T-helper 1 cell treated with Interleukin-12 subunit alpha and Interleukin-12 subunit beta and Interleukin-4 antibody, amounts not matched to agents 30 μg/mL and 1 μg/mL, for 36 hours (primary cell): ENCODE results near the gene MTA3.
A peak's percentile ranks its signal among the peaks of the same experiment; 100 is the strongest.

Source experiments
- H3K27ac Mint-ChIP-seq: one replicate; pipeline ENCODE4 v1.8.0; 2021; ENCODE audit warnings: mild to moderate bottlenecking, mixed read lengths
- H3K27me3 Mint-ChIP-seq: one replicate; pipeline ENCODE4 v1.8.0; 2021; ENCODE audit warnings: low read depth, mixed read lengths
- H3K36me3 Mint-ChIP-seq: one replicate; pipeline ENCODE4 v1.8.0; 2021; ENCODE audit warnings: low read depth, mixed read lengths
- H3K4me1 Mint-ChIP-seq: one replicate; pipeline ENCODE4 v1.8.0; 2021; ENCODE audit warnings: low read depth, mixed read lengths
- H3K4me3 Mint-ChIP-seq: one replicate; pipeline ENCODE4 v1.8.0; 2021; ENCODE audit warnings: mild to moderate bottlenecking, moderate library complexity, mixed read lengths
- H3K9me3 Mint-ChIP-seq: one replicate; pipeline ENCODE4 v1.8.0; 2021; ENCODE audit warnings: mixed read lengths

MTA3 gene

DNA sequence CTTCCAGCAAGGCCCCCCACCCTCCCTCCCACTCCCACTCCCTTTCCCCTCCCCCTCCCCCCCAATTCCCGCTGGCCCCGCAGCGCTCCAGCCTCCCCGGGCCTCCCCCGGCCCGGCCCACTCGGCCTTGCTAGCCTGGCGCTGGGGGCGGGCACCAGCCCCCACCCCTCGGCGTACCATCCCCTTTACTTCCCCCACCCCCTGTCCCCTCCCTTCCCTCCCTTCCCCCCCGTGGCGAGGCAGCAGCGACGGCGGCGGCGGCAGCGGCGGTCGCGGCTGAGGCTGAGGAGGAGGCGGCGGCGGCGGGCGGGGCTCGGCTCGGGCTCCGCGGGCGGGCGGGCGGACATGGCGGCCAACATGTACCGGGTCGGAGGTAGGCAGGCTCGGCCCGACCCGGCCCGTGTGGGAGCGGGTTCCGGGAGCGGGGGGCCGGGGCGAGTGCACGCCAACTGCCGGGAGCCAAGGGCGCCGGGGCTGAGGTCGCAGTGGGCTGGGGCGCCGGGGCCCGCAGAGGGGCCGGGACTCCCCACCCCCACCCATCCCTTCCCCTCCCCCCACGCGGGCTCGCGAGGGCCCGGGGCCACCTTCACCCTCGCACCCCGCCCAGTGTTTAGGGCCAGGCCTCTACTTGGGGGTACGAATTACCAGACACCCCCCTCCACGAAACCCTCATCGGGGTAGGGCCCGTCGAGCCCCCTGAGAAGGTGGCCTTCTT is at the start of gene MTA3:
Gene MTA3, plus strand, starts transcription at position 232 of the 715 bp plus-strand sequence. Its CDS starts 114 bp downstream, at position 346.
- no peaks in the 10 kb centered on the region for H3K9me3 Mint-ChIP-seq
- H3K4me1 Mint-ChIP-seq = peaks cover 21% of the 10 kb centered on the region
- peak within 1 kb of the TSS; percentile 90 for H3K4me3 Mint-ChIP-seq
- peak within 1 kb of the TSS; percentile 83 for H3K27ac Mint-ChIP-seq
- peaks cover 5% of the 10 kb centered on the region for H3K36me3 Mint-ChIP-seq
- H3K27me3 Mint-ChIP-seq = peaks cover 5% of the 10 kb centered on the region

DNA sequence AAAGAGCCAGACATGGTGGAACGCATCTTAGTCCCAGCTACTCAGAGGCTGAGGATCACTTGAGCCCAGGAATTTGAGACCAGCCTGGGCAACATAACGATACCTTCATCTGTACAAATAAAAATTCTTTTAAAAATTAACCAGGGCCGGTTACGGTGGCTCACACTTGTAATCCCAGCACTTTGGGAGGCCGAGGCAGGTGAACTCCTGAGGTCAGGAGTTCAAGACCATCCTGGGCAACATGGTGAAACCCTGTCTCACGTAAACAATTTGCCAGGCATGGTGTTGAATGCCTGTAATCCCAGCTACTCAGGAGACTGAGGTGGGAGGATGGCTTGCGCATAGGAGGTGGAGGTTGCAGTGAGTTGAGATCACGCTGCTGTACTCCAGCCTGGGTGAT is 48.8 kb upstream of the MTA3 start:
- Mint-ChIP-seq H3K4me3 (no peak overlapping the region), H3K4me1 (no peaks in the 10 kb centered on the region), H3K9me3 (peaks cover 3% of the 10 kb centered on the region)

GRCh38 chr2:42522035-42522434 is 46.4 kb upstream of the MTA3 start:
- H3K27me3 Mint-ChIP-seq = no peaks in the 10 kb centered on the region
- no peaks in the 10 kb centered on the region for H3K4me1 Mint-ChIP-seq
- peaks cover 3% of the 10 kb centered on the region for H3K9me3 Mint-ChIP-seq
- no peaks in the 10 kb centered on the region for H3K36me3 Mint-ChIP-seq
- H3K4me3 Mint-ChIP-seq = no peak overlapping the region
- H3K27ac Mint-ChIP-seq = no peak overlapping the region

More for the DNA sequence above, 48.8 kb upstream of the MTA3 start:
- no peaks in the 10 kb centered on the region for H3K27me3 Mint-ChIP-seq
- H3K36me3 Mint-ChIP-seq = no peaks in the 10 kb centered on the region
- no peak overlapping the region for H3K27ac Mint-ChIP-seq

DNA sequence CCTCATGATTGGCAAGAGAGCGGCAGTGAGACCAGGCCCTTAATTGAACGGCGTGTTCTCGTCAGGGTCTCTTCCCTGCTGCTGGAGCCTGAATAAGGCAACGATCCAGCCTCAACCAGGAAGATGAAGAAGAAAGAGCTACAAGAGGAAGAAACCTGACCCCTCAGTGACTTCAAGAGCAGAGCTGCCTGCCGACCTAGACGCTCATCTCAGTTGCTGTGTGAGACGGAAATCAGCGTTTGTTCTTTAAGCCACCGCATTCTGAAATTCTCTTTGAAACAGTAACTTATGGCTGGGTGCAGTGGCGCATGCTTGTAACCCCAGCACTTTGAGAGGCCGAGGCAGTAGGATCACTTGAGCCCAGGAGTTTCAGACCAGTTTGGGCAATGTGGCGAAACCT is 45.1 kb upstream of the MTA3 start:
- H3K9me3 Mint-ChIP-seq = peaks cover 3% of the 10 kb centered on the region
- H3K4me3 Mint-ChIP-seq = no peak overlapping the region
- H3K4me1 Mint-ChIP-seq = no peaks in the 10 kb centered on the region
- H3K36me3 Mint-ChIP-seq = no peaks in the 10 kb centered on the region
- H3K27me3 Mint-ChIP-seq = no peaks in the 10 kb centered on the region
- no peak overlapping the region for H3K27ac Mint-ChIP-seq

GRCh38 chr2:42532397-42532796 is 36.0 kb upstream of the MTA3 start:
- H3K9me3 Mint-ChIP-seq = no peaks in the 10 kb centered on the region
- no peak overlapping the region for H3K27ac Mint-ChIP-seq
- H3K4me1 Mint-ChIP-seq = no peaks in the 10 kb centered on the region
- H3K36me3 Mint-ChIP-seq = no peaks in the 10 kb centered on the region
- H3K27me3 Mint-ChIP-seq = no peaks in the 10 kb centered on the region
- no peak overlapping the region for H3K4me3 Mint-ChIP-seq

DNA sequence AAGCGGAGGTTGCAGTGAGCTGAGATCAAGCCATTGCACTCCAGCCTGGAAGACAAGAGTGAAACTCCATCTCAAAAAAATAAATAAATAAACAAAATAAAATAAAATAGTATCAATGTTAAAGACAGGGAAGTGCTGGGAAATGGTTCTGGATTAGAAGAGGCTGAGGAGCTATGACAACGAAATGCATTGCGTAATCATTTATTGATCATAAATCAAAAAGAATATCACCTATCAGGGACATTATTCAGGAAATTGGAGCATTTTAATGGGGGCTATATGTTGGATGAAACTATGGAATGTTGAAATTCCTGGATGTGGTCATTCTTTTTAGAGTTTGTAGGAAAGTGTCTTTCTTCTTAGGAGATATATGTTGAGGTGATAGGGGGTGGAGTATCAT is 30.9 kb upstream of the MTA3 start:
- H3K27ac Mint-ChIP-seq = no peak overlapping the region
- no peaks in the 10 kb centered on the region for H3K36me3 Mint-ChIP-seq
- no peaks in the 10 kb centered on the region for H3K27me3 Mint-ChIP-seq
- peaks cover 4% of the 10 kb centered on the region for H3K9me3 Mint-ChIP-seq
- H3K4me1 Mint-ChIP-seq = no peaks in the 10 kb centered on the region
- no peak overlapping the region for H3K4me3 Mint-ChIP-seq

GRCh38 chr2:42542871-42543270 is 25.6 kb upstream of the MTA3 start:
- no peaks in the 10 kb centered on the region for H3K27me3 Mint-ChIP-seq
- no peak overlapping the region for H3K27ac Mint-ChIP-seq
- peaks cover 4% of the 10 kb centered on the region for H3K9me3 Mint-ChIP-seq
- H3K4me1 Mint-ChIP-seq = peaks cover 2% of the 10 kb centered on the region
- no peak overlapping the region for H3K4me3 Mint-ChIP-seq
- no peaks in the 10 kb centered on the region for H3K36me3 Mint-ChIP-seq

DNA sequence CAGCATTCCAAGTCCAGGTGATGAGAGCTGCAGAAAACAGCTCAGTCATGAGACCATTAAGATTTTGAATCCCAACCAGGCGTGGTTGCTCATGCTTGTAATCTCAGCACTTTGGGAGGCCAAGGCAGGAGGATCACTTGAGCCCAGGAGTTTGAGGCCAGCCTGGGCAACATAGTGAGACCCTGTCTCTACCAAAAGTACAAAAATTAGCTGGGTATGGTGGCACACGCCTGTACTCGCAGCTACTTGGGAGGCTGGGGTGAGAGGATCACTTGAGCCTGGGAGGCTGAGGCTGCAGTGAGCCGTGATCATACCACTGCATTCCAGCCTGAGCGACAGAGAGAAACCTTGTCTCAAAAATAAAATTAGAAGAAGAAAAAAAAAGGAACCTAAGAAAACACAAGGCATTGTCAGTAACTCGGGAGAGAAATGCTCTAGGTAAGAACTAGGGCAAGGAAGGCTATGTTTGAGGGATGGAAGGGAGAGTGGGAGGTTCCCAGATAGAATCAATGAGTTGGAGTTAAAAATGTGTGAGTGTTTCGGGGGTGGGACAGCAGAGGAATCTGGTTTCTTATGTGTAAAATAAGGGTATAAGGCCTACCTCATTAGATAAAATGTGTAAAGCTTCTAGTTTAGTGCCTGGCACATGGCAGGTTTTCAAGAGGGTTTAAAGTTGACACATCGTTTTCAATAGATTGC is 23.3 kb upstream of the MTA3 start:
- H3K36me3 Mint-ChIP-seq = no peaks in the 10 kb centered on the region
- H3K4me1 Mint-ChIP-seq = peaks cover 2% of the 10 kb centered on the region
- no peaks in the 10 kb centered on the region for H3K27me3 Mint-ChIP-seq
- no peak overlapping the region for H3K27ac Mint-ChIP-seq
- H3K9me3 Mint-ChIP-seq = no peaks in the 10 kb centered on the region
- H3K4me3 Mint-ChIP-seq = no peak overlapping the region

DNA sequence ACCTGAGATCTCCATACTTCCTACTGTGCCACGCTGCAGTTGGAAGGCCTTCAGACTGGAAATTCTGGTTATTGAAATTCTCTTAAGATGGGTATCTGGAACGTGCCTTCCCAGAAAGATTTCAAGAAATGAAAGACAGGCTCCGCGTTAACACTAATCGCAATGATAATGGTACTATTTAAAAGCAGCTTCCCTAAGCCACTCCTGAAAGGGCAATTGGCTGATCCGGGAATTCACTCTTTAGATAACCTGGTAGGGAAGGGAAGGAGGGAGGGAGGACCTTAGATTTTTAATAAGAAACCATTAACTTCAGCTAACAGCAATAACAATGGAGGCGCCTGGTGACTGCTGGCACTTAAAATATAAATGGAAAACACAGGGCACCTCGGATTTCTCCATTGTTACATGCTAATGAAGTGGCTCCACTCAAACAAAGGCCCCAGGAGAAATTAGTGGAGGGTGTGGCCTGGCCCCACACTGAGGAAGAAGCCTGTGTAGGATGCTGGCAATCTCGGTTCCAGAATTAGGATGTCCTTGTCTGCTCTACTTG is 22.5 kb upstream of the MTA3 start:
- no peak overlapping the region for H3K4me3 Mint-ChIP-seq
- no peaks in the 10 kb centered on the region for H3K27me3 Mint-ChIP-seq
- no peaks in the 10 kb centered on the region for H3K36me3 Mint-ChIP-seq
- H3K27ac Mint-ChIP-seq = no peak overlapping the region
- no peaks in the 10 kb centered on the region for H3K9me3 Mint-ChIP-seq
- H3K4me1 Mint-ChIP-seq = peaks cover 2% of the 10 kb centered on the region

DNA sequence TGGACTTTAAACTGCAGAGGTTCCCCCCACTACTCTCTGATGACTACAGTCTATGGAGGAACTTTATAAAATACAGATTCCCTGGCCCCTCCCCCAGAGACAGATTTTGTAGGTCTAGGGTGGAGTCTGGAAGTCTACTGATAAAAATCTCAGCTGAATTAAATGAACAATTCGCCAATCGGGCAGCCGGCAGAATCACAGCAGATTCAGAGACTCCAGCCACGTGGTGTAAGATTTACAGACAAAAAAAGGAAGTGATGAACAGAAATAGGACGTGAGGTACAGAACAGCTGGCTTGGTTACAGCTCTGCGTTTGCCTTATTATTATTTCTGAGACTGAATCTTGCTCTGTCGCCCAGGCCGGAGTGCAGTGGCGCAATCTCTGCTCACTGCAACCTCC is 21.4 kb upstream of the MTA3 start:
- Mint-ChIP-seq H3K27ac (no peak overlapping the region), H3K4me3 (no peak overlapping the region), H3K9me3 (no peaks in the 10 kb centered on the region), H3K36me3 (no peaks in the 10 kb centered on the region), H3K27me3 (no peaks in the 10 kb centered on the region), H3K4me1 (peaks cover 2% of the 10 kb centered on the region)

GRCh38 chr2:42547446-42548295 is 20.8 kb upstream of the MTA3 start:
- Mint-ChIP-seq H3K4me3 (no peak overlapping the region), H3K9me3 (no peaks in the 10 kb centered on the region), H3K27me3 (no peaks in the 10 kb centered on the region), H3K36me3 (no peaks in the 10 kb centered on the region), H3K27ac (no peak overlapping the region), H3K4me1 (peaks cover 2% of the 10 kb centered on the region)

DNA sequence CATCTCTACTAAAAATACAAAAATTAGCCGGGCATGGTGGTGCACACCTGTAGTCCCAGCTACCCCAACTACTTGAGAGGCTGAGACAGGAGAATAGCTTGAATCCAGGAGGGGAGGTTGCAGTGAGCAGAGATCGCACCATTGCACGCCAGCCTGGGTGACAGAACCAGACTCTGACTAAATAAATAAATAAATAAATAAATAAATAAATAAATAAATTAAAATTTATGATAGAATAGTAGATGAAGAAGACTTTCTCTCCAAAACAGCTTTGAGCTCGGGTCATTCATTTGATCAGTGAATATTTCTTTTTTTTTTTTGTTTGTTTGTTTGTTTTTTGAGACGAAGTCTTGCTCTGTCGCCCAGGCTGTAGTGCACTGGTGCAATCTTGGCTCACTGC is 17.6 kb upstream of the MTA3 start:
- Mint-ChIP-seq H3K36me3 (no peaks in the 10 kb centered on the region), H3K4me1 (peaks cover 2% of the 10 kb centered on the region), H3K4me3 (no peak overlapping the region), H3K27me3 (peaks cover 4% of the 10 kb centered on the region), H3K27ac (no peak overlapping the region), H3K9me3 (no peaks in the 10 kb centered on the region)

- Mint-ChIP-seq H3K27me3 (peaks cover 4% of the 10 kb centered on the region), H3K36me3 (no peaks in the 10 kb centered on the region), H3K27ac (no peak overlapping the region), H3K4me3 (no peak overlapping the region), H3K4me1 (no peaks in the 10 kb centered on the region), H3K9me3 (no peaks in the 10 kb centered on the region)
These were observed 14.0 kb upstream of the MTA3 start for GRCh38 chr2:42554392-42554791.

- Mint-ChIP-seq H3K36me3 (no peaks in the 10 kb centered on the region), H3K27ac (no peak overlapping the region), H3K27me3 (peaks cover 4% of the 10 kb centered on the region), H3K4me1 (no peaks in the 10 kb centered on the region), H3K4me3 (no peak overlapping the region), H3K9me3 (no peaks in the 10 kb centered on the region)
These were observed 12.0 kb upstream of the MTA3 start for GRCh38 chr2:42556315-42556890.
